Measurements from ENCODE around the gene TMEM54. TPM values are rescaled to one million over a fixed set of nuclear protein-coding genes. Genes with fewer than 3 reads are reported as not detected.

The TMEM54 gene, protein sequence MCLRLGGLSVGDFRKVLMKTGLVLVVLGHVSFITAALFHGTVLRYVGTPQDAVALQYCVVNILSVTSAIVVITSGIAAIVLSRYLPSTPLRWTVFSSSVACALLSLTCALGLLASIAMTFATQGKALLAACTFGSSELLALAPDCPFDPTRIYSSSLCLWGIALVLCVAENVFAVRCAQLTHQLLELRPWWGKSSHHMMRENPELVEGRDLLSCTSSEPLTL
- 19.8 and 20.1 TPM in 2 replicates for total RNA-seq

DNA sequence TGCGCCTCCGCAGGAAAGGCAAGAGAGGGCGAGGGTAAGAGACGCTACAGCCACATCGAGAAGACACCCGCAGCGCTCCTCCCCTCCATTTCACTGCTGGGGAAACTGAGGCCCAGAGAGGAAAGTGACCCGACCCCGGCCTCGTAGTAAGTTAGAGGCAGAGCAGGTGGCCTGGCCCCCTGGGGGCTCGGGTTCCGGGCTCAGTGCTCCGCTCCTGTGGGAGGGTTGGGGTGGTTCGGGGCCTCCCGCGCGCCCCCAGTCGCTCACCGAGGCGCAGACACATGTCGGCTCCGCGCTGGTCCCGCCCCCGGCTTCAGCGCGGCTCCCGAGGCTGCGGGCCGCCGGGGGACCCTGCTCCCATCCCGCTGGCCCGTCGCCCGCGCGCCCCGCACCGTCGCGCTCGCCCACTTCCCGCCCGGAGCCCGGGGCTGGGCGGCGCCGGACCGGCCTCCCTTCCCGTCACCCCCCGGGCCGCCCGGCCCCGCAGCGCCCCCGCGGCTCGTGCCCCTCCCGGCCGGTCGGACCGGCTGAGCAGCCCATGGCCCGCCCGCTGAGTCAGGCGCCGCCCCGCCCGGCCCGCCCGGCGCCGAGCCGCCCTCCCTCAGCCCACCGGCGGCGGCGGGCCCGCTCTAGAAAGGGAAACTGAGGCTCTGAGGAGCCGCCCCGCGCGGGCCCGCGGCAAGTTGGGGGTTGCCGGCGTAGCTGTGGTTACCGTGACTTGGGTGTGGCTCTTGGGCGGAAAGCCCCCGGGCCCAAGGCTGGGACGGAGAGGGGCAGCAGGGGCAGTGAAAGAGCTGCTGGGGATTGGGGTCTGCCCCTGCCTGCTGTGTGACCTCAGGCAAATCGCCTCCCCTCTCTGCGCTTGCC, at the start of gene TMEM54:
Gene TMEM54 (minus strand): TSS at position 434 of the 867 bp plus-strand sequence. CDS start 151 bp downstream, at position 283.
- peak in 1 of 2 donors; percentile 39 for DNase-seq (ENCODE audit: low read depth in 2 of 2)

DNA sequence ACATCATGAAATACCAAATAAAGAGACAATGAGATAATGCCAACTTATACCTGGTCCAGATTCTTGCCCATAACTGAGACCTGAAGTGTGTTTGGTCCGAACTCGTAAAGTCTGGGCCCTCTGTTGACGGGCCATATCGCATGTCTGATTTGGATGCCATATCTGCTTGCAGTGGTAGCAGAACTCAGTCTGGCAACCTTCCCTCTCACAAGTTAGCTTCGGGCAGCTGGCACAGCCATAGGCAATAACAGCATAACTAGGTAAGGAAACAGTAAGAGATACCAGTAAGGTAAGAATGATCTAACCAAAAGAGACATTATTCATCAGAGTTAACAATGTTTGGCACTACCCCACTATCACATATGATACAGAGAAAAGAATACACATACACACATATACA, 48.3 kb upstream of the TMEM54 start:
- DNase-seq (ENCODE audit: low read depth in 2 of 2), result no peak

DNA sequence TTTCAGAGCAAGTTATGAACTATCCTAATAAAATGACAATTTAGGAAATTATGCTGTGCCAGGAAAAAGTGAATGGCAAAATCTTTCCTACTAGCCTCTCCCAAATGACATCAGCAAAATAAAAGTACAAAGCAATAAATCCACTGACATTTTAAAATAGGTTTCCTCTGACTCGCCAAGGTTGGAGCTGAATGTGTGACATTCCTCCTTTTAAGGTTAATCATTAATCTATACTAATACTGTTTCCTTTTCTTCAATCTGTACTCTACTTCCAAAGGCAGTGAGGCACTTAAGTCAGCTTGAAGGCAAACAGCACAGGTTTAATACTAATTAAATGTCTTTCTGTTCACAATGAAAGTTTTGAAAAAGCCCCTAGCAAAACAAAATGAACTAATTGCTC, 47.7 kb upstream of the TMEM54 start:
- peak; percentile 26 to 66 for DNase-seq (ENCODE audit: low read depth in 2 of 2)

DNA sequence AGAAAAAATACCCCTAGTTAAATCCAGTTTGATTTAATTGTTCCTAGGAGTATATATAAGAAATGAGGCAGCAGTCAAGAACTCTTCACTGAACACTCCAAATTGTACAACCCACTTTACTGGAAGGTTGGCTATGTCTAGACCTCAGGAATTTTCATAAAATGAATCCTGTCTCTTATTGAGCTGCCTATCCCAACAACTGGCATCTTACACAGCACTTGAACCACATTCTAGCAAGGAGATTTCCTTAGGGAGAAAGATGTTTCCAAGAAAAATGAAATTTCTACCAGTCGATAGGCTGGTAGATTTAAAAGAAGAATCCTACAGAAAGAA, 47.2 kb upstream of the TMEM54 start:
- no peak for DNase-seq (ENCODE audit: low read depth in 2 of 2)

DNA sequence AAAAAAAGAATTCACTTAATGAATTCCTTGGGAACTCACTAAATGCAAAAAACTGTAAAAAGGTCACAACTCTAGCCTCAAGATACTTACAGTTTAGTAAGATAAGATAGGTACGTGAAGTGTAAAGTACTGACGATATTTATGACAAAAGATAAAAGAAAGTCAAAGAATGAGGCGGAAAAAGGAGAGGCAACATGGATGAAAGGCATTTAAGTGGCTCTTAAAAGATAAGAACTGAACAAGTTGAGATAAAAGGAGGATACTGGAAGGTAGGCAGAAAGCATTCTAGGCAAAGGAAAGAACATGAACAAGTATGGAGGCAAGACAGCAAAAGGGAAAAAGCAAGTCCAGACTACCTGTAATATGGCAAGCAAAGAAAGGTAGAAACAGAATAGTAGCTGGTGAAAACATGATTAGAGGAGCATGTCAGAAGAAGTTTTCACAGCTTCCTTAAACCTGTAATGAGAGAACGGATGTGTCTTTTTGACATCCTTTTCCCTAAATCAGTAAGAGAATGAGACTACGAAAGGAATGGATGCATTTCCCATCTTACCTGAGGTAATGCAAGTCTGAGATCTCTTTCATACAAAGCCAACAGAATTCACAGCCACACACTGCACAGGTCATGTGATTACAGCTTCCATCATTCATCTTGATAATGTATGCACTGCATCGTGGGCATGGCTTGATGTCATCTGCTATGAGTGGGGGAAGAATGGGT, 46.6 kb upstream of the TMEM54 start:
- no peak for DNase-seq (ENCODE audit: low read depth in 2 of 2)

DNA sequence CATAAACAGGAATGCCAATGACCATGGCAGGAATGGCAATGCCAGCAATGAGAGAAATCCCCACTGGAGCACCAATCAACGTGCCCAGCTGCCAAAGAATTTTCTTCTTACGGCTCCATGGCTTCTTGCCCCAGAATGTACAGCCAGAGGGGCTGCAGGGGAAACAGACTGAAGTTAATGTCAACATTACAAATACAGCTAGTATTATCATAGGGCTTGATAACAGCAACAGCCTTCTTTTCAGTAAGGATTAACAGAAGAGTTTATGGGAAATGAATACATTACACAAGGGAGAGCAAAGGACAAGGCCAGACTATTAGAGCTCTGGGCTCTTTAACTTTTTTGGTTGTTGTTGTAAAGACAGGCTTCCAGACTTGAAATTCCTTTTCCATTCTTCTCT, 45.2 kb upstream of the TMEM54 start:
- no peak for DNase-seq (ENCODE audit: low read depth in 2 of 2)

DNA sequence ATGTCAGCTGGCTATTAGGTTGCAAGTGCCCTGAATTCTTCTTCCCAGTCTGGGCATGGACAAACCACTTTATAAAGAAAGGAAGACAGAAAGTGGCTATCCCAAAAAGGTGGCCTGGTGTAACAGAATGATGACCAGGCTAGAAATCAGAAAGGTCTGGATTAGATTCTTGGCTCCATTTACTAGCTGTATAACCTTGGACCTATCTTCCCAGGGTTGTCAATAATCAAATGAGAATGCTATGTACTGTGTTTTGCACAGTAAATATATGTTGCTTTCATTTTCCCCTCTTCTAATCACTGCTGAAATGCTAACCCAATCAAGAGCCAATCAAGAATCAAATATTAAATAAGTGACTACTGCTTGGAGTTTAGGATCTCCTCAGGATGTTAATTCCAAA, 43.0 kb upstream of the TMEM54 start:
- DNase-seq (ENCODE audit: low read depth in 2 of 2), result no peak

DNA sequence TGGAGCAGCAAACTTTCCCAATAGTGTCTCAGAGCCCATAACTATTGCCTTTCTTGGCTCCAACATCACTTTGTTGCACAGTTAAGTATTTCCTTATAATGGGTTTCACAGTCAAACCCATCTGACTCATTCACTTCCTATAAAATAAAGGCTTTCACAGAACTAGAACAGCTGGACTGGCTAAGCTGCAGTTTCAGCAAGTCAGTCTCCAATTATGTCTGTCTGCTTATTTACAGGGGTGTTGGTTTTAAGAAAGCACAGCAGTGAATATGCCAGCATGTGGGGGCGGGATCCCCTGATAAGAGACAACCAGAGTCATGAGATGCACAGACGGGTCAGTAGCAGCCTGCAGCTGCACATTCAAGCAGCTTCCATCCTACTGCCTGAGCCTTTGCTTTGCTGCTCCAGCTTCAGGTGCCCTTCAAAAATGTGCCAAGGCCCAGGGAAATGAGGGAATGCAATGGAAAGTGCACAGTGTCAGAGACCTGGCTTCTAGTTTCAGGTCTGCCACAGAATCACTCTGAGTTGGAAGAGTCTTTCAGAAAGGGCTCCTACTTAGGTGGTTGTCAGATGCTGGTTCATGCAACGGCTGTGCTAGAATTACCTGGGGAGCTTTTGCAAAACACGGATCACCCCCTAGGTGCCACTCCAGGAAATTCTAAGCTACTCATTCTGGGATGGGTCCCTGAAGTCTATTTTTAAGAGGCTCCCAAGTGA, 38.6 kb upstream of the TMEM54 start:
- DNase-seq (ENCODE audit: low read depth in 2 of 2), result peak; percentile 29 to 83

DNA sequence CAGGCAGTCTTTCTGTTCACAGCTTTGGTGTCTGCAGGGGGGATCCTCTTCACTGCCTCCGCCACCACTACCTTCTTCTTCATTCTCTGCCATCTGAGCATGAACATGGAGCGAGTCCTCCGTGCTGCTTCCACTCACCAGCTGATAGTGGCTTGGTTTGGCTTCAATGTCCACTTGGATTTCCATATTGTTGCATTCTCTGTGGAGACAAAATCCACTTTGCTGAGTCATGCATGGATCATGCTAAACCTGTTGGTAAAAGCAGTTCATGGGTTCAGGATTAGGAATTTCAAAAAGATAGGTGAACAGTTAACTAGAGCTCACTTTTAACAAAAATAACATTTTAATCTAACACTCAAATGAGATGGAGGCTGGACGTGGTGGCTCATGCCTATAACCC, 35.9 kb upstream of the TMEM54 start:
- DNase-seq (ENCODE audit: low read depth in 2 of 2), result no peak

DNA sequence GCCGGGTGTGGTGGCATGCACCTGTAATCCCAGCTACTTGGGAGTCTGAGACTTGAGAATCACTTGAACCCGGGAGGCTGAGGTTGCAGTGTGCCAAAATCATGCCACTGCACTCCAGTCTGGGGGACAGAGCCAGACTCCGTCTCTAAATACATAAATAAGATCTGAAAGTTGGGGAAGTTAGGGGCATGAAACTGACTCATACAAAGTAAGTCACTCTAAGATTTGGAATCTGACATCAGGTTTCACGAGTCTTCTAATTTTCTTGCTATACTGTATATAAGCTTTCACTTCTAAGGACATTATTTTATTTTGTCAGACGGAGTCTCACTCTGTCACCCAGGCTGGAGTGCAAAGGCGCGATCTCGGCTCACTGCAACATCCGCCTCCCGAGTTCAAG, 33.3 kb upstream of the TMEM54 start:
- no peak for DNase-seq (ENCODE audit: low read depth in 2 of 2)

DNA sequence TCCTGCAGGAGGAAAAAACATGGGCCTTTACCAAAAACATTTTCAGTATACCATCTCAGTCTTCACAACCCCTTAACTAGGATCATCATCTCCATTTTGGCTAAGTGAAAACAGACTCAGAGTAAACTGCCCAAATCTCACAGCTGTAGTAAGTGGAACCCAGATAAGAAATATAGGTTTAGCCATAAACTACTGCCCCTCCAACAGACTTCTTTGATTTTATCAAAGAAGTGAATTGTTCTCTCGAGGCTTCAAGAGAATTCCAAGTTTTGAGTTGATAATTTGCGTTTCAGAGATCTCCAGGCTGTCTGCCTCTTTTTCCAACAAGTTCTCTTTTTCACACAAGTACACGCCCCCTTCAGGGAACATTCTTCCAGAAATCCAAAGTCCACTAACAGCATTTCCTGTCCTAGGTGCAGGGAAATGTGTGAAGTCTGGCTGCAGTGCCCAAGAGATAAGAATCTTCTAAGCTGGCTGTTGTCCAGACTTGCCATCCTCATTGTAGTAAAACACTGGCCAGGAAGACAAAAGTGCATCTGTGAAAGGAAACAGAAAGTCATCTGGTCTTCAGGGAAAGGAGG, 32.6 kb upstream of the TMEM54 start:
- peak; percentile 47 to 96 for DNase-seq (ENCODE audit: low read depth in 2 of 2)

DNA sequence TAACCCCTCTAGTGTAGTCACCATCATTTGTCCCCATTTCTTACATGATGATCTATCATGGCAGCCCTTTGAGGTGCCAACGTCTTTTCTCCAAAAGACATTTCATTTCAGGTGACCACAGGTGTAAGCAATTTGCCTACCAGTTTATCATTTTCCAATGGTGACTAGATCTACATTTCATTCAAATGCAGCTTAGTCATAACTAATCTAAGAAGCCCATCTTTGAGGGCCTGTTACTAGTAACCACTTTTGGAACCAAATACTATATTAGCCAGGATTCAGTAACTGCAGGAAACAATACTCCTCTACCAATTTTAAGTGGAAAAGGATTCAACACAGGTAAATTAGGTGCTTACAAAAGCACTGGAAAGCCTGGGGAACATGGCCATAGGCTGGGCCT, 30.6 kb upstream of the TMEM54 start:
- DNase-seq (ENCODE audit: low read depth in 2 of 2), result no peak

DNA sequence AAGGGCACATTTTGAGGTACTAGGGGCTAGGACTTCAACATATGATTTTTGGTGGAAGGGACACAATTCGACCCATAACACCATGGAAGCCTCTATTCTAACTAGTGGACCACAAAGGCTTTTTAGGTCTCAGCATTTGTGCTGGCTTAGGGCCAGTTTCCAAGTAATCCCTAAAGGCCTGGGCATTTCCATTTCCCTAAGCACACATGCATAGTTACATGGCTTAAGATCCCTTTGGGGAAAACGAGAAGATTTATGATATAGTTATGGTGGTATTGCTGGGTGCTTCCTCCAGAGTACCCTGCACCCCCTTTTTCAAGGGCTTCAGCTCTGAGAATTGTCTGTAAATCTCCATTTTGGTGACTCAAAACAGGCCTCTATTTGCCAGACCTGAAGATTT, 28.2 kb upstream of the TMEM54 start:
- no peak for DNase-seq (ENCODE audit: low read depth in 2 of 2)

DNA sequence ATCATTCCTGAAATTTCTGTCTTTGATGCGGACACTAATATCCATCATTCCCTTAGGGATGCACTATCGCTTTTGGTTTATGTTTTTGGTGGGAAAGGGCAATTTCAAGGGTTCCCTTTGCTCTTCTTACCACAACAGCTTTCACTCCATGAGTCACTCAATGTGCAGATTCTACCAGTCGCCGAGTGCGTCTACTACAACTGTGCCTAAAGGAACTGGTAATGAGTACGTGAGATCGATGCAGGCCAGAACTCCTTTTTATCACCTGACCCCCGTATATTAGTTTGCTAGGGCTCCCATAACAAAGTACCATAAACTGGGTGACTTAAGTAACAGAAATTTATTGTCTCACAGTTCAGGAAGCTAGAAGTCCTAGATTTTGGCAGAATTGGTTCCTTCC, 27.5 kb upstream of the TMEM54 start:
- no peak for DNase-seq (ENCODE audit: low read depth in 2 of 2)

DNA sequence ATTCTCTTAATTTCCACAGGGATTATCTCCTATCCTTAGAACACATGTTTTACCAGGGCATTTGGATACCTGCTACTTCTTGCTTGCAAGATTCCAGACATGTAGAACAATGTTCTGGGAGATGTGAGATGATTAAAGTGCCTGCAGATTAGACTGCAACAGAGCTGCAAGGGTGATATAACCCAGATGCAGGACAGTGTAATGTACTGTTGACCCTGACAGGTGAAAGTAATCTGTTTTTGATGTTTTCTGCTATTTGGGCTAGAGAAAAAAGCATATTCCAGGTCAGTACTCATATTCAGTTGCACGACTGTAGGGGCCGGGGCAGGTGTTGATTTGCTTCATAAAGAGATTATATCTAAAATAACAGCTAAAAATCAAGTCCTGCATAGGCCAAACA, 27.1 kb upstream of the TMEM54 start:
- DNase-seq (ENCODE audit: low read depth in 2 of 2), result no peak

DNA sequence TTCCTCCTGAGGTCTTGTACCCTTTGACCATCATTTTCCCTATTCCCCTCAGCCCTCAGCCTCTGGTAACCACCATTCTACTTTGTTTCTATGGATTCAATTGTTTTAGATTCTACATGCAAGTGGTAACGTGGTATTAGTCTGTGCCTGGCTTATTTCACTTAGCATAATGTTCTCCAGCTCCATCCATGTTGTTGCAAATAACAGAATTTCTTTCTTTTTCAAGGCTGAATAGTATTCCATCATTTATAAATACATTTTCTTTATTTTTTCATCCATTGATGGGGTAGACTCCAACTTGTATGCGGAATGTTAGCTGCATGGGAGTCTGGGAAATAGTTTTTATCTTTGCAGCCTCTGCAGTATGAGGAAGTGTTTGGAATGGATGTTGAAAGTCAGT, 26.3 kb upstream of the TMEM54 start:
- no peak for DNase-seq (ENCODE audit: low read depth in 2 of 2)

DNA sequence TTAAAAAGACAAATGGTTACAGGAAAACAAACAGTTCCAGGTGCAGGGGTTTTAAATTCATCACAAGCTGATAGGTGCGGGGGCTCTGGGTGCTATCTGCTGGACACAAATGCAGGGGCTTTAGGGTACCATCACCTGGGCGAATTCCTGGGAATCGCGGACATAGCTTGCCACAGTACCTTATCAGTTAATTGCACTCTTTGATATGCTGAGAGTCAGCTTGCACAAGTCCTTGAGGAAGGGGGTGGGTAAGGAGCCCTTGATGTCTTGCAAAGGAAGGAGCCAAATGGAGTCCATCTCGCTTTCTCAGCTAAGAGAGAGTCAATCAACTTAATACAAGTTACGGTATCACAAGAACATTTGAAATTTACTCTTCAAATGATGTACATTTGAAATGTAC, 25.4 kb upstream of the TMEM54 start:
- no peak for DNase-seq (ENCODE audit: low read depth in 2 of 2)

DNA sequence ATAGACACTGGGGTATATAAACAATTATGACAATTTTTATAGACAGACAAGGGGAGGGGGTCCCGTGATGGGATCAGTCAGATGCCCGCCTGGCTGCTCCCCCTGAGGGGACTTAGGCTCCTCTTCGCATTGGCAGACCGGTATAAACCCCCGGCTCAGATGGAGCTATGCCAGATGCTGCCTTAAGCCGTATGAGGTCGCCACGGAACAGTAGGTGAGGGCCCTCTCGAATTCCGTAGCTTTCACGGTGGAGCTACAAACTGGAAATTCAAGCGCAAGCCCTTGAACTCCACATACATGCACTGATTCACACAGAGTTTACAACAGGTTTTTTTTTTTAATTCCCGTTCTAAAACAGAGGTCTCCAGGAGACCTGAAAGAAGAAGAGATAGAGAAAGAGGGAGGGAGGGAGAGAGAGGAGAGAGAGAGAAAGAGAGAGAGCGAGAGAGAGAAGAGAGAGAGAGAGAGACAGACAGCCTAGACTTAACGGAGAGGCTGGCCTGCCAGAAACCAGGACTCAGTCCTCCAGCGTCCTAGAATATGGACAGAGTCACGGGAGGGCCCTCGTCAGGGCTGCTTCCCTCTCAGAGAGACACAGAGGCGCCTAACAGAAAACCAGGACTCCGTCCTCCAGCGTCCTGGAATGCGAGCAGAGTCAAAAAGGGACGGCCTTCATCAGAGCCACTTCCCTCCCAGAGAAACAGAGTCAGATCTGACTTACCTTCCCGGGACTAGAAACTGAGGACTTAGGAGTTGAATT, 24.4 kb upstream of the TMEM54 start:
- peak in 1 of 2 donors; percentile 29 for DNase-seq (ENCODE audit: low read depth in 2 of 2)

DNA sequence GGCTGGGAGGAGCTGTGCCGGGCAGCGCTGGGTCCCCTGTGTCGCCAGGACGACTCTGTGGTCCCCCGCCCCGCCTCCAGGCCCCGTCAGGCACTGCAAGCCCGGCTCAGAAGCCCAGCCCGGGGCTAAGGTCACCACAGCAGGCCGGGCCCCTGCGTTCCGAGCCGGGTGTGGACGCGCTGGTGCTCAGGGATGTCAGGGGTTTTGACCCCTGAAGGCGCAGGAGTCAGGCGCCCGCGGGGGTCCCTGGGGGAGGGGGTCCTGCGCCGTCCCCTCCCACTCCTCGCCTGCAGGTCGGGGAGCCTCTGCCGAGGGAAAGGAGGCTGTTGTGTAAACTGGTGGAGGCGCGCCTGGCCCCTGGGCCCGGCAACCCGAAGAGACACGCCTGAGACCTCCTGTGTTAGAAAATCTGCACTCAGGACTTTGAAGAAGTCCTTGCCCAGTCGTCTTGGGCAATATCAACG, 23.7 kb upstream of the TMEM54 start:
- no peak for DNase-seq (ENCODE audit: low read depth in 2 of 2)

DNA sequence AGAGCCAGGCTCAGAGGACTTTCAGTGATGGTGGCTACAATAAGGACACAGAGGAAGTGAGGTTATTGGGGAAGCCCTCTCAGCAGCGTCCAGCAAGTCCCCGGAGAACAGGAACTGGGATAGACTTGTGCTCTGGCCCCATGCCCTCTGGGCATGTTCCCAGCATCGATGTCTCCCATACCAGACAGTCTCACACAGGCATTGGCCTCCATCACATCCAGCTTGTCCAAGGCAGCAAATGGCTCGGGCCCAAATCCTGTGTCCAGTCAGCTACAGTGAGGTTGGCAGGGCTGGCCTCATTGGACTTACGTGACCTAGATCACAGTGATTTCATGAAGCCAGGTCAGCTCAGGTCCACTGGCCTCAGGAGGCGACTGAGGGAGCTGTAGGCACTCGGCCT, 19.6 kb upstream of the TMEM54 start:
- DNase-seq (ENCODE audit: low read depth in 2 of 2), result no peak
